GM20000 (cell line): ENCODE data around the gene IP6K2.

Experiments used
- DNase-seq: peaks from one replicate; pipeline ENCODE4 v3.0.0; 2012; ENCODE audit warnings: low spot score
- TF ChIP-seq, protein P1 (sequence below): IDR thresholded peaks from 2 replicates; pipeline ENCODE4 v1.5.1; 2012; ENCODE audit warnings: mild to moderate bottlenecking, control low read depth; ENCODE audit errors: extremely low read depth, missing control alignments

The IP6K2 gene

DNA sequence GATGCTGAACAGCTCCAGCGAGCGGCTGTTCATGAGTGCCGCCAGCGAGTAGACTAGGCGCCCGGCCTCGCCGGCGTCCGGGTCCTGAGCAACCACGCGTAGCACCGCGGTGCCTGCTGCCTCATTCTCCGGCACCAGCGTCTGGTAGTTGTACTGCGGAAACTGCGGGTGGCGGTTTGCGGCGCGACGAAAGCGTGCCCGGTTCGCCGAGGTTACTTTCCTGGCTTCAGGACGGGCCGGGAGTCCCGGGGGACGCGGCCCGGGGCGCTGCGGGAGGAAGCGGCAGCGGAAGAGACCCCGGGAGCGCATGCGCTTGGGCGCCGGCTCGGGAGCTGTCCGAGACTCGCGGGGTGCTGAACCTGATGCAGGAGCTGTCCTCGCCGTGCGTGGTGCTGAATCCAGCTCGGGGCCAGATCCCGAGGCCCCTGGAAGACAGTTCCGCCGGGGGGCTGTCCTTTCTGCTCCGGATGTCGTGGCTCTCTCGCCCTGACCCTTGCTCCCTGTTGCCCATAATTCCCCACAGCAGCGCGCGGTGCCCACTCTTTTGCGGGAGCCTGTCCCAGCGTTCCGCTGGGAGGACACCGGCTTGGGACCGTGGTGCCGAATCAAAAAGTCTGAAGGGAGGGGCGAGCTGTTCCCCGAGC is 55.4 kb downstream of the IP6K2 start:
- TF ChIP-seq, protein P1, sequence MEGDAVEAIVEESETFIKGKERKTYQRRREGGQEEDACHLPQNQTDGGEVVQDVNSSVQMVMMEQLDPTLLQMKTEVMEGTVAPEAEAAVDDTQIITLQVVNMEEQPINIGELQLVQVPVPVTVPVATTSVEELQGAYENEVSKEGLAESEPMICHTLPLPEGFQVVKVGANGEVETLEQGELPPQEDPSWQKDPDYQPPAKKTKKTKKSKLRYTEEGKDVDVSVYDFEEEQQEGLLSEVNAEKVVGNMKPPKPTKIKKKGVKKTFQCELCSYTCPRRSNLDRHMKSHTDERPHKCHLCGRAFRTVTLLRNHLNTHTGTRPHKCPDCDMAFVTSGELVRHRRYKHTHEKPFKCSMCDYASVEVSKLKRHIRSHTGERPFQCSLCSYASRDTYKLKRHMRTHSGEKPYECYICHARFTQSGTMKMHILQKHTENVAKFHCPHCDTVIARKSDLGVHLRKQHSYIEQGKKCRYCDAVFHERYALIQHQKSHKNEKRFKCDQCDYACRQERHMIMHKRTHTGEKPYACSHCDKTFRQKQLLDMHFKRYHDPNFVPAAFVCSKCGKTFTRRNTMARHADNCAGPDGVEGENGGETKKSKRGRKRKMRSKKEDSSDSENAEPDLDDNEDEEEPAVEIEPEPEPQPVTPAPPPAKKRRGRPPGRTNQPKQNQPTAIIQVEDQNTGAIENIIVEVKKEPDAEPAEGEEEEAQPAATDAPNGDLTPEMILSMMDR, result no peak
- DNase-seq, result peak; percentile 93

DNA sequence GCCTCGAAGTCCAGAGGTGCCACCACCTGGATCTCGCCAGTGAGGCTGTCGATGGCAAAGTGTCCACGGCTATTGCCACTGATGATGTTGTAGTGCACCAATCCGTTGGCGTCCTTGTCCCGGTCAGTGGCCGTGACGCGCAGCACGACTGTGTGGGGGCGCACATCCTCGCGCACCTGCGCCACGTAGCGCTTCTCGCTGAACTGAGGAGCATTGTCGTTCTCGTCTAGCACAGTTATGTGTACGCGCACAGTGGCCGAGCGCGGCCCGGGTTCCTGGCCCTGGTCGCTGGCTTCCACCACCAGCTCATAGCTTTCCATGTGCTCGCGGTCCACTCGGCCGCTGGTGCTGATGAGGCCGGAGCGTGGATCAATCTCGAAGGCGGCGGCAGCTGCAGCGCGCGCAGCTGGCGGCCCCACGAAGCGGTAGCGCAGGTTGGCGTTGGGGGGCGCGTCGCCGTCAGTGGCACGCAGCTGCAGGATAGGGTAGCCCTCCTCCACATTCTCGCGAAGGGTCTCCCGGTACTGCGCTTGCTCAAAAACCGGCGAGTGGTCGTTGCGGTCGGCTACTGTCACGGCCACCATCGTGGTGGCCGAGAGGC is 56.1 kb downstream of the IP6K2 start:
- TF ChIP-seq, protein P1, result no peak
- DNase-seq, result no peak

DNA sequence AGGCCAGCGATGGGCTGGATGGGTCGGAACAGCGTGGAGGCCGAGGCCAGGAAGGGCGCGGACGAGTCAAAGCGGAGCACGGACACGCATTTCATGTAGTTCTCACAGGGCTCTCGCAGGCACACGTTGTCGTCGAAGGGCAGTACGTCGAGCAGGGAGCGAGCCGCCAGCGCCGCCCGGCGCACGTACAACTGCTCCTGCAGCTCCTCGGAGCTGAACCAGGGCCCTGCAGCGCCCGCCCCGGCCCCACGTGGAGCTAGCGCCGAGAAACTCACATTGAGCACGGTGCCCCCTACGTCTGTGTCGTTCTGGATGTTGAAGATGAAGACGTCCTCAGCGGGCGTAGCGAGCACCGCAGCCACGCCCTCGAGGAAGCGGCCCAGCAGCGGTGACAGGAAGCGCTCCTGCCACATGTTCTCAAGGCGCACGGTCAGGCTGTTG is 60.2 kb downstream of the IP6K2 start:
- no peak for DNase-seq
- TF ChIP-seq, protein P1, result no peak

DNA sequence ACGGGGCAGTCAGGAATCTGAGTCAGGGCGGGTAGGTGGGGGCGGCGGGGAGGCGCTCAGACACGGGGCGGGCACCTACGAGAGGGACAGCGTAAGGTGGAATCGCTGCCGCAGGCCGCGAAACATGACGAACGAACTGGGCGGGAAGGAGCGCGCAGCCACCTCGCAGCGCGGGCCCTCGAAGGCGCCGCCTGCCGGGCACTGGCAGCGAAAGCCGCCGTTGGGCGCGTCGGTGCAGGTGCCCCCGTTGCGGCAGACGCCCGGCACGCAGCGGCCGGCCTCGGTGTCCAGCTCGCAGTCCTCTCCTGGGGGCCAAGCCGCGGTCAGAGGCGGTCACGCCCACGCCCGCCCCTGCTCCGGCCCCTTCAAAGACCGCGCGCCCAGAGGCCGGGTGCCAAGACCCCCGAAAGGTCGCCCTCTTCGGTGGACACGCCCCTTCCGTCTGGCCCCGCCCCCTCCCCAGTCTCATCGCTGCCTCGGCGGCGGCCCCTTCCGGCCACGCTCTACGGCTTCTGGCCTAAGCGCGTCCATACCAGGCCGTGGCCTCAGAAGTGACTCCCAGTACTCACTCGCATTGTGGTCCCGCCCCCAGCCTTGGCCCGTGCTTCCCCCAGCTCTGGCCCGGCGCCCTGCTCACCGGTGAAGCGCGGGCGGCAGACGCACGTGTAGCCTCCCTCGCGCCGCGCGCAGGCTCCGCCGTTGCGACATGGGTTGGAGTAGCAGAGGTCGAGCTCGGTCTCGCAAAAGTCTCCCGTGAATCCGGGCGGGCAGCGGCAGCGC is 60.8 kb downstream of the IP6K2 start:
- peak; percentile 94 for DNase-seq
- TF ChIP-seq, protein P1, result peak; percentile 80

DNA sequence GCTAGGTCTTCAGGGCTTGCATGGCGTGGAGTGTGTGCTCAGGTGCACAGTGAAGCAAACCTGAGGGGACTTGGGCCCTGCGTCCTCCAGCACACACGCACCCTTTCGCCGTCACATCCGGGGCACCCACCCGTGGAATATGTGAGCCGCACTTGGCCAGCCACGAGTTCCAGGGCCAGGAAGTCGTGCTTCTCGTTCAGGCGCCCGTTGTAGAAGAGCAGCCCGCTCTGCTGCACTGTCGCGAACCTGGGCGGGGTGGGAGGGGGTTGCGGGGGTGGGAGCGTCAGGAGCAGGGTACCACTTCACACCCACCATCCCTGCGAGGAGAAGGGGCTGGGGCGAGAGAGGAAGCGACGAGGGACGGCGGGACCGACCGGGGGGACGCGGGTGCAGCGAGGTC is 61.4 kb downstream of the IP6K2 start:
- TF ChIP-seq, protein P1, result no peak
- no peak for DNase-seq

DNA sequence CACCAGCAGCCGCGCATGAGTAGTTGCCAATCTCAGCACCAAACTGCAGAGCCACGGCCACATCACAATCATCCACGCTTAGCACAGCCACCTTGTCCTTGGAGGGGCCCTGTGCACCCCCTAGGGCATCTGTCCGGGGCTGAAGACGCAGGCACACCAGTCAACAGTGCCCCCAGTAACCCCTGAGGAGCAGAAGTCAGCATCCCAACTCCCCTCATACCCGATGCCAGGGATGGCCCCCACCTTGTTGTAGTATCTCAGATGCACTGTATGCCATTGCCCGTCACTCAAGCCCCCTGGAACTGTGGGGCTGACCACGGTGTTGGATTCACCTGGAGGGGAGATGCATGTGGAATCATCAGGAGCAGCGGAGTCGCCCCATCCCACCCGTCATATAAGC is 62.0 kb downstream of the IP6K2 start:
- no peak for DNase-seq
- TF ChIP-seq, protein P1, result no peak
